ES-I3 (cell line): ENCODE measurements around the gene ARL8A.
"Not testable (repeated sequence)": the region's sequence is repeated elsewhere in the genome, so short reads cannot be mapped to it uniquely, and the experiment has no call there.

Experiments
- H3K36me3 ChIP-seq: 2 replicates; pipeline ENCODE4 v1.6.1; 2013; ENCODE audit warnings: mild to moderate bottlenecking, low read length, control low read depth, moderate library complexity; ENCODE audit not compliant: insufficient read depth
- H3K4me1 ChIP-seq: 2 replicates; pipeline ENCODE4 v1.6.1; 2013; ENCODE audit warnings: mild to moderate bottlenecking, control low read depth, low read length; ENCODE audit not compliant: insufficient read depth
- H3K9ac ChIP-seq: 2 replicates; pipeline ENCODE4 v1.6.1; 2013; ENCODE audit warnings: low read depth, mild to moderate bottlenecking, low read length, moderate library complexity
- H3K9me3 ChIP-seq: 2 replicates; pipeline ENCODE4 v1.6.1; 2013; ENCODE audit warnings: mild to moderate bottlenecking, low read length, moderate library complexity; ENCODE audit not compliant: control insufficient read depth, insufficient read depth

ARL8A gene

DNA sequence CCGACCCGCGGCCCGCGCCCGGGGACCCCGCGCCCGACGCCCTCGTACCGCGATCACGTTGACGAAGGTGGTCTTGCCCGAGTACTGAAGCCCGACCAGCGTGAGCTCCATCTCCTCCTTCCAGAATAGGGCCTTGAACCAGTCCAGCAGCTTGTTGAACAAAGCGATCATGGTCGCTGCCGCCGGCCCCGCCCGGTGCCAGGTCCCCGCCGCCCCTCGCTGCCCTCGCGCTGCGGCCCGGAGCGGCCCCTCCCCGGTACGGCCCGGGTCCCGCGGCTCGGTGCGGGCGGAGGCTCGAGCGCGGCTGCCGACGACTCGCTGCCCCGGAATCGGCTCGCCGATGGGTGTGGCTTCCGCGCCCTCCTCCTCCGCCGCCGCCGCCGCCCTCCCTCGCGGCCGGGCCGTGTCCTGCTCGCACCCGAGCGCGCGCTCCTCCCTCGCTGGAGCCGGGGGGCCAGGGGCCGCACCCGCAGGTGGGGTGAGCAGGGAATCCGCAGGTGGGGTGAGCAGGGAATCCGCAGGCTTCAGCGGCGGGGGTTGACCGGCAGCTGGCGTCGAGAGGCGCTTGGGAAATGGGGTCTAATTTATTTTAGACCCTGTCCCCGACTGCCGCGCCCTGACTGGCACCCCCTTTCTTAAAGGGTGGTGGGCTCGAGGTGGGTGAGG, at the start of gene ARL8A:
ARL8A (minus strand) TSS at position 336 of the 666 bp plus-strand sequence; CDS start at position 171, 165 bp downstream.
- H3K9me3 ChIP-seq, result no peaks in the 10 kb centered on the region
- no peaks in the 10 kb centered on the region for H3K36me3 ChIP-seq
- H3K9ac ChIP-seq, result peak within 1 kb of the TSS; percentile 88
- no peaks in the 10 kb centered on the region for H3K4me1 ChIP-seq

DNA sequence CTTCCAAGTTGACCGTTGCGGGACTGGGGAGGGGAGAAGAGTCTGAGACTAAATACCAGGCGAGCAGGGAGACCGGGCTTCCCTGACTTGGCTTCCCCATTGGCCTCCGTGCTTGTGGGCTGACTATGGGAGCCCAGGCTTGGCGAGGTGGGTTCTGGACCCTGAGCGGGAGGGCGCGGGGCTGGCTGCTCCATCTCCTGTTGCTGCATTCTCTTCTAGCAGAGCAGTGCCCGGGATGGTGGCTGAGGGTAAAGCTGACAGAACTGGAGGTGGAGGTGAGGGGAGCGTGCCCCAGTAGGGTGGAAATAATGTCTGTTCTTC, 49.8 kb upstream of the ARL8A start:
- Histone ChIP-seq H3K4me1 (no peaks in the 10 kb centered on the region; the same call in 1 of the 2 replicates), H3K36me3 (no peaks in the 10 kb centered on the region), H3K9me3 (no peaks in the 10 kb centered on the region), H3K9ac (peak overlapping the region; percentile 41; the same call in 1 of the 2 replicates)

DNA sequence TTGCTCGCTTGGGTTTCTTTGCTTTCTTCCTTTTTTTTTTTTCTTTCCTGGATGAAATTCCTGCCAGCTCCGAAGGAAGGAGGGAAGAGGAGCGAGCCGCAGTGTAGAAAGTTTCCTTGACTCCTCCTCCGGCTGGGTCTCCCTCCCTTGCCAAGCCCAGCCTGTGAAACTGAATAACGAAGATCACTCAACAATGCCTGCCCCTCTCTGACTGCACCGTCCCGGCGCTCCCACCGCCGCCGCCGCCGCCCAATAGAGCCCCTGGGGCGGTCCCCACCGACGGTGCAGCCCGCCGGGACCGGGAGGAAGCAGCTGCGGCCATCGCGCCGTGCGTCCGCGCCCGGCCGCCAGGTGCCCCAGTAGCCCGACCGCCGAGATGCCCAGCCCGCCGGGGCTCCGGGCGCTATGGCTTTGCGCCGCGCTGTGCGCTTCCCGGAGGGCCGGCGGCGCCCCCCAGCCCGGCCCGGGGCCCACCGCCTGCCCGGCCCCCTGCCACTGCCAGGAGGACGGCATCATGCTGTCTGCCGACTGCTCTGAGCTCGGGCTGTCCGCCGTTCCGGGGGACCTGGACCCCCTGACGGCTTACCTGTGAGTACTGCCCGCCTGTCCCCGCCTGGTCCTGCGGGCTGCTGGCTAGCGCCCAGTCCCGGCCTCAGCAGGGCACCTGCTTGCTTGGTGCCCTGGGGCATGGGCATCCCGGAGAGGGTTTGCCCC, 49.2 kb upstream of the ARL8A start, which contains the start of gene LGR6:
LGR6 (plus strand) TSS at position 186 of the 714 bp plus-strand sequence; CDS start at position 377, 191 bp downstream.
- Histone ChIP-seq H3K36me3 (no peaks in the 10 kb centered on the region), H3K9me3 (no peaks in the 10 kb centered on the region), H3K4me1 (no peaks in the 10 kb centered on the region; the same call in 1 of the 2 replicates), H3K9ac (peak within 1 kb of the TSS; percentile 41)

DNA sequence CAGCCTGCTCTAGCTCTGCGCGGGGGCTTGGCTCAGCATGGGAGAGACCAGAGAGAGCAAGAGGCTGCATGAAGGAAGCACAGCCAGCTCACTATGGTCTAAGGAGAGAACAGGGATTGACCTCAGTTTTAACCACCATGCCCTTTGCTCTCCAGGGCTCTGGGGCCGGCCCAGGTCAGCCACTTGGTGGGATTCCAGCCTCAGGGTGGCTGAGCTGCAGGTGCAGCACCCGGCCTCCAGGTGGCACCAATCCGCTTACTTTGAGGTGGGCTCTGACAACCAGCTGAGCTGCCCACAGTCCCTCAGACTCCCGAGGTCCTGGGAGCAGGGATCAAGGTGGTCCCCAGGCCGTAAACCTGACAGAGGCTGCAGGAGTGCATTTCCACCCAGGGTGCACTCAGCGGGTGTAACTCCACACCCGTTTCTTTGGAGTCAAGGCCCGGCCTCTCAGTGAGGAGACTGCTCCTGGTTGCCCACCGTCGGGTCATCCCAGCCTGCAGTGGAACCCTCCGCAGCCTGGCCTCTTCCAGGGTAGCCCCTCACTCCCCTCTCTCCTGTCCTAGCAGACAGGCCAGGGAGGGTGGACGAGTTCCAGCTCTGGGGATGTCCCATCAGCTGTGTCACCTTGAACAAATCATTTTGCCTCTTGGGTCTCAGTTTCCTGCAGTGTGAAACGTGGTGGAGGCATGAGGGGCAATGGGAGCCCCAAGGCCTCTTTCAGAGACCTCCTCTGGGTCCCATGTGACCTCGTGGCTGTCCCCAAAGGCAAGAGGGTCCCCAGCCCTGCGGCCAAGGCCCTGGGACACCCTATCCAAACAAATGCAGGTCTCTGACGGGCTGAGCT, 48.5 kb upstream of the ARL8A start:
- Histone ChIP-seq H3K4me1 (no peaks in the 10 kb centered on the region; the same call in 1 of the 2 replicates), H3K9ac (peak overlapping the region; percentile 41; the same call in 1 of the 2 replicates), H3K36me3 (no peaks in the 10 kb centered on the region), H3K9me3 (no peaks in the 10 kb centered on the region)

DNA sequence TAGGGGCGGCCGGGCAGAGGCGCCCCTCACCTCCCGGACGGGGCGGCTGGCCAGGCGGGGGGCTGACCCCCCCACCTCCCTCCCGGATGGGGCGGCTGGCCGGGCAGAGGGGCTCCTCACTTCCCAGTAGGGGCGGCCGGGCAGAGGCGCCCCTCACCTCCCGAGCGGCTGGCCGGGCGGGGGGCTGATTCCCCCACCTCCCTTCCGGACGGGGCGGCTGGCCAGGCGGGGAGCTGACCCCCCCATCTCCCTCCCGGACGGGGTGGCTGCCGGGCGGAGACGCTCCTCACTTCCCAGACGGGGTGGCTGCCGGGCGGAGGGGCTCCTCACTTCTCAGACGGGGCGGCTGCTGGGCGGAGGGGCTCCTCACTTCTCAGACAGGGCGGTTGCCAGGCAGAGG, 46.9 kb upstream of the ARL8A start:
- not testable (repeated sequence) for H3K36me3 ChIP-seq, H3K4me1 ChIP-seq, H3K9me3 ChIP-seq, H3K9ac ChIP-seq

DNA sequence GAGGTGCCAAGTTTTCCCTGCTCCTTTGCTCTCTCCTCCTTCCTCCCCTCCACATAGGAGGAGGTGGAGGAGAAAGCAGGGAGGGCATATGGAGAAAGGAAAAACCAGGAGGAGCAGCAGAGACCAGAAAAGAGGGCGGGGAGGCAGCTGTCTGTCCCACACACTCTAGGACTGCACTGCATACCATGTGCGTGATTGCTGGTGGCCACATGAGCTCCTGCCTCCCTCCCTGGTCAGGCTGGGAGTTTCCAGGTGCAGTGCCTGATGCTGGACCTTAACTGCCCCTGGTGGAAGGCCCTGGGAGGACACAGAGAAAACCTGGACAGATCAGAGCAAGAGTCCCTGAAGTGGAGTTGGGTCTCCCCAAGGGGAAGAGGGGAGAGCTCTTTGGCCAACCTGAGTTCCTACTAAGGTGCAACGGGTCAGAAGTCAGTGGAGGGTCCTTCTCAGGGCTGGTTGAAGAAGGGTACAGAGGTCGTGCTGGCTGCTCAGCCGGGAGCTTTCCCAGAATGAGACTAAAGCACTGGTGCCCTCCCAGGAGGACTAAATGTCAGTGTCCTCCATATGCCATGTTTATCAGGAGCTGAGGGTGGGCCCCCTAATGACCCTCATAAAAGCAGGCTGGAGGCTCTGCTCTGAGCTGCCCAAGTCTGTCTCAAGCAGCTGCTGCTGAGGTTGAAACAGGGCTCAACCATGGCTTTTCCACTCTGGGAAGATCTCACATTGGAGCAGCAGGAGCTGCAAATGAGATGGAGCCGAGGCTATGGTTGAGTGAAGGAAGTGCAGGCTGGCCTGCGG, 45.6 kb upstream of the ARL8A start:
- Histone ChIP-seq H3K36me3 (no peaks in the 10 kb centered on the region), H3K9me3 (no peaks in the 10 kb centered on the region), H3K4me1 (no peaks in the 10 kb centered on the region; the same call in 1 of the 2 replicates), H3K9ac (no peak overlapping the region)

DNA sequence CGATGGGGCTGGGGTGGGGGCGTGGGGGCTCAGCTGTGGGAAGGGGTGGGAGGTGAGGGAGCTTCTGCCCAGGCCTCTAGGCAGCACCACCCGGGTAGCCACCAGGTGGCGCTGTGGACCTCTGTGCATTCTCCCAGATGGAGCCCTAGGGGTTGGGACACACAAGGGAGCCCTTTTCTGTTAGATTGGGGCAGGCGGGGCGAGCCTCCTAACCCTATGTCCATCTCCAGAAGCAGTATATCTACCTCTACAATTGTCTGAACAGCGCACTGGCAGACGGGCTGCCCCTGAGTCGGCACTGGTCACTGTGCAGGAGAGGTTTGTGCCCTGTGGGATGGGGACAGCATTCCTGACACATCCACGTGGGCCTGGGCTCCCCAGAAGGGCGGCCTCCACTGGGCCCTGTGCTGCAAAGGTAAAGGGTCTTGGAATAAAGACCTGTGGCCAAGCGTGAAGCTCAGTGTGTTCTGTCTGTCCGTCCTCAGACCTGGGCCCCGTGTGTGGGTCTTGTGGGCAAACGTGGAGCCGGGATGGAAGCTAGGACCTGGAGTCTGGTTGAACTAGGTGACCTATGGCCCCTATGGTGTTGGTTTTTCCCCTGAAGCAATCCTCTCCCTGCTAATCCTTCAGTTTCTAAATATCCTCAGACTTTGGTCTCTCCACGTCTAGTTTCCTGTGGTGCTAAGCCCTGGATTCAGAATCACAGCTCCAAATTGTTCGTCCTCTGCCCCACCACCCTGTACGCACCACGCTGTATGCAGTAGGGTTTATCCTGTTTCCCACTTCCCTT, 44.7 kb upstream of the ARL8A start:
- Histone ChIP-seq H3K4me1 (no peaks in the 10 kb centered on the region; the same call in 1 of the 2 replicates), H3K36me3 (no peaks in the 10 kb centered on the region), H3K9me3 (no peaks in the 10 kb centered on the region), H3K9ac (no peak overlapping the region)

DNA sequence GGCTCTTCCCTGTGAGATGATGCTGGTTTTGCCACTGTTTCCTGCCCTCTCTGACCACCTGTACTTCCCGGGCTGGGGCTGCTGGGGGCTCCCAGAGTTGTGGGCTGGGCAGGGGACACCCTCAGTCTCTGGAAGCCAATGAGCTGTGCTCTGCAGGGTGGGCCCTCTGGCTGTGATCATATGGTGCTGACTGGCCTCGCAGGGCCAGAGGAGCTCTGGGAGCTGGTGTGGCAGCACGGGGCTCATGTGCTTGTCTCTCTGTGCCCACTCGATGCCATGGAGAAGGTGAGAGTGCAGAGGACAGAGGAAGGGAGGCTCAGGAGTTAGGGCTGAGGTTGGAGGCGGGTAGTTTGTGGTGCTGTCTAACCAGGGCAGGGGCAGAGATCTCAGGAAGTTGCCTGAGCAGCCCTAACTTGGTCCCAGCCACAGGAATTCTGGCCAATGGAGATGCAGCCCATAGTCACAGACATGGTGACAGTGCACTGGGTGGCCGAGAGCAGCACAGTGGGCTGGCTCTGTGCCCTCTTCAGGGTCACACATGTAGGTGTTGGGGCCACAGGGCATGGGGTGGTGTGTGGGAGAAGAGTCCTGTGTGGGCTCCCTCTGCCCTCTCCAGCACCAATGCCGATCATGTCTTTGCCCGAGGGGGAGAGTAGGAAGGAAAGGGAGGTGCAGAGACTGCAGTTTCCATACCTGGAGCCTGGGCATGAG, 43.3 kb upstream of the ARL8A start:
- no peaks in the 10 kb centered on the region for H3K9me3 ChIP-seq
- no peak overlapping the region for H3K9ac ChIP-seq
- H3K4me1 ChIP-seq, result no peaks in the 10 kb centered on the region
- H3K36me3 ChIP-seq, result no peaks in the 10 kb centered on the region

DNA sequence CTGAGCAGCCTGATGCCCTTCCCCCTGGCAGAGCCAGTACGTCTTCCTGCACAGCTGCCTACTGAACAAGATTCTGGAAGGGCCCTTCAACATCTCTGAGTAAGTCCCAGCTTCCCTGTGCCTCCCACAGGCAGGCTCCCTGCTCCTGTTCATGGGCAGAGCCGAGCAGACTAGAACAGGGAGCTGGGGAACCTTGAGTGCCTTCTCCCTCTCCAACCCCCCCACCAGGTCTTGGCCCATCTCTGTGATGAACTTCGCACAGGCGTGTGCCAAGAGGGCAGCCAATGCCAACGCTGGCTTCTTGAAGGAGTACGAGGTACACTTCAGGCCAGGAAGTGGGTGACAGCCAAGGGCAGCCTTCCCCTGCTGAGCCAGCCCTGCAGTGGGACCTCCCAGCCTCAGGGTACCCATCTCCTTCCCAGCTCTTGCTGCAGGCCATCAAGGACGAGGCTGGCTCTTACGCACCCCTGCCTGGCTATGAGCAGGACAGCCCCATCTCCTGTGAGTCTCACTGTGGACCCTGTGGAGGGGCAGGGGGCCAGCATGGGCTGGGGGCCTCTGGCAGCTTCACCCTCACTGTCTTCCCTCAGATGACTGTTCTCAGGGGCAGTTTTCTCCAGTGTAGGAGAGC, 42.6 kb upstream of the ARL8A start:
- Histone ChIP-seq H3K9ac (no peak overlapping the region), H3K4me1 (no peaks in the 10 kb centered on the region), H3K9me3 (no peaks in the 10 kb centered on the region), H3K36me3 (no peaks in the 10 kb centered on the region)

DNA sequence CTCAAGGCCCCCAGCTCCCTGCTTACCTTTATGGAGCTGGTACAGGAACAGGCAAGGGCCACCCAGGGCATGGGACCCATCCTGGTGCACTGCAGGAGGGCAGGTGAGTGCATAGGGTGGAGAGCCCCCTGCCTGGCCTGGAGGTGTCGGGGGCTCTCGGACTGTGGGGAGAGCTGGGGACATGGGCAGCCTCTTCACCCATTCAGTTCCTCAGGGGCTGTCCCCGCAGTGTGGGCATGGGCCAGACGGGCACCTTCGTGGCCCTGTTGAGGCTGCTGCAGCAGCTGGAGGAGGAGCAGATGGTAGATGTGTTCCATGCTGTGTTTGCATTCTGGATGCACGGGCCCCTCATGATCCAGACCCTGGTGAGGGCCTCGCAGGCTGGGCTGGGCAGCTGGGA, 41.8 kb upstream of the ARL8A start:
- Histone ChIP-seq H3K36me3 (no peaks in the 10 kb centered on the region), H3K9me3 (no peaks in the 10 kb centered on the region), H3K4me1 (no peaks in the 10 kb centered on the region), H3K9ac (no peak overlapping the region)

DNA sequence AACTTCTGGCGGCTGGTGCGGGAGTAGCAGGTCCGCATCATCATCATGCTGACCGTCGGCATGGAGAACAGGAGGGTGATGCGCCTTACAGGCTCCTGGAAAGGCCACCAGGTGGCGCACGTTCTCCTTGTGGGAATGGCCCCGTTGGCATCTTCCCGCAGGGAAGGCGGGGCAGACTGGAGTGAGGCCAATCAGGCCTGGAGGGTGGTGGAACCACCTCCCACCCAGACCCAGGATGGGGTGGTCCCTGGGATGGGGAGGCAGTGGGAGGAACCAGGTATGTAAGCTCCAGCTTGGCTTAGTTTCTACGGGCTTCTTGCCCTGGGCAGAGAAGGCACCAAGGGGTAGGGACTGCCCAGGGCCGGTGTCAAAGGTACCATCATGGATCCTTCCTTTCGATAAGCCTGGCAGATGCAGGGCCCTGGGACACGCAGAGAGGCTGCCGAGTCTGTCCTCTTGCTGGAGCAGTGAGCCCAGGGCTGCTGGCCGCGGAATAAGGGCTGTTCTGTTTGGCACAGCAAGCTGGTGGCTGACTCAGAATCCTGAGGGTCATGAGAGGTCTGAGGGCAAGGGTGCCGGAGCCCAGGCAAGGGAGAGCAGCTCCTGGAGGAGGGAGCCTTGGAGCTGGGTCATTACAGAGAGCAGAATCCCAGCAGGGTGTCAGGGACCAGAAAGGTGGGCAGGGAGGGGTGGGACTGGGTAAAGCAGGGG, 40.4 kb upstream of the ARL8A start:
- Histone ChIP-seq H3K9ac (no peak overlapping the region; the same call in 1 of the 2 replicates), H3K9me3 (no peaks in the 10 kb centered on the region), H3K36me3 (no peaks in the 10 kb centered on the region), H3K4me1 (no peaks in the 10 kb centered on the region)
